ENCODE measurements around the gene FAM171A2.

FAM171A2 gene

GRCh38 chr17:44317545-44317944 is 46.1 kb downstream of the FAM171A2 start:
- DNase-seq, result no peak

GRCh38 chr17:44315760-44316731 is 47.6 kb downstream of the FAM171A2 start:
- DNase-seq, result no peak

DNA sequence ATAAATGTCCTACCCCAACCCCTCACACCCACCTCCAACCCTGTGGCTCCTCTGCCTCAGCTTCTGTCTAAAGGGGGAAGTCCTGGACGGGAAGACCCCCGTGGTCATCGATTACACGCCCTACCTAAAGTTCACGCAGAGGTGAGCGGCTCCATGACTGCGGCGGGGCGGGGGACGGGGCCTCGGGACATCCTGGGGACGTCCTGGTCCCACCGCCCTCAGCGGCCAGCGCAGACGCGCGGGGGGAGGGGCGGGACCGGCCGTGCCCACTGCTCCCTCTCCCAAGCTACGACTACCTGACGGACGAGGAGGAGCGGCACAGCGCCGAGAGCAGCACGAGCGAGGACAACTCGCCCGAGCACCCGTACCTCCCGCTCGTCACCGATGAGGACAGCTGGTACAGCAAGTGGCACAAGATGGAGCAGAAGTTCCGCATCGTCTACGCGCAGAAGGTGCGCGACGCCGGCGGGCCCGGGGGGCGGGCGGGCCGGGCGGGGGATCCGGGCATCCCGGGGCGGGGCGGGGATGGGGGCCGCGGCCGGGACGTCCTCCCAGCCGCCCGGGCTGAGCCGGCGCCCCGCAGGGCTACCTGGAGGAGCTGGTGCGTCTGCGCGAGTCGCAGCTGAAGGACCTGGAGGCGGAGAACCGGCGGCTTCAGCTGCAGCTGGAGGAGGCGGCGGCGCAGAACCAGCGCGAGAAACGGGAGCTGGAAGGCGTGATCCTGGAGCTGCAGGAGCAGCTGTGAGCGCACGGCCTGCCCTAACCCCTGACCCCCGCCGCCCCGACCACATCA is 48.6 kb downstream of the FAM171A2 start:
- peak; percentile 61 for DNase-seq

DNA sequence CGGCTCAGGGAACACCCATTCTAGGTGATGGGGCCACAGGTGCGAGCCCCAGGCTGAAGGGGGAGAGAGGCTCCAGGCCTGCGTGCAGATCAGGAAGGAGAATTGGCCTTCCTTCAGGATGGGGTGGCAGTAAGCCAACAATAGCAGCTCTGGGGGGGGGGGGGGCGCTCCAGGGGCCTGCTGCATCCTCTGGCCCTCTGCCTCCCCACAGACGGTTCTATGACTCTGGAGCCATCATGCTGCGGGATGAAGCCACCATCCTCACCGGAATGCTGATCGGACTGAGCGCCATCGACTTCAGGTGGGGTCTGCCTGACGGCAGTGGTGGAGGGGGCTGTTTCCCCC is 49.2 kb downstream of the FAM171A2 start:
- DNase-seq, result no peak

DNA sequence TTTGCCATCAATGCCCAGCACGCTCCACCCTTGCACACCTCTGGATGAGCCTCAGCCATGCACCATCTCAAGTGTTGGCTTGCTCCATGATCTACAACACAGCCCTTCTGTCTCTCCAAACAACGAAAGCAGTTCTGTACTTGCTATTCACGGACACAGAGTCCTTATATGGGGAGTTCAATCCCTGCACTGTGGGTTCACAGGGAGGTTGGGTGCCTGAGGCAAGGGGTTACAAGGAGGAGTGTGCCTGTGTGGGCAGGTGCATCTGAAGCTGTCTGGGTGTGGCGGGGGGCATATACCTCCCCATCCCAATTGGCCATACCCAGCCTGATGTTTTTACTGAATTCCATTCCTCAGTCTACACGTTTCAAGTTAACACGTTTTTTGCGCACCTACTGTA is 49.6 kb downstream of the FAM171A2 start:
- DNase-seq, result no peak

DNA sequence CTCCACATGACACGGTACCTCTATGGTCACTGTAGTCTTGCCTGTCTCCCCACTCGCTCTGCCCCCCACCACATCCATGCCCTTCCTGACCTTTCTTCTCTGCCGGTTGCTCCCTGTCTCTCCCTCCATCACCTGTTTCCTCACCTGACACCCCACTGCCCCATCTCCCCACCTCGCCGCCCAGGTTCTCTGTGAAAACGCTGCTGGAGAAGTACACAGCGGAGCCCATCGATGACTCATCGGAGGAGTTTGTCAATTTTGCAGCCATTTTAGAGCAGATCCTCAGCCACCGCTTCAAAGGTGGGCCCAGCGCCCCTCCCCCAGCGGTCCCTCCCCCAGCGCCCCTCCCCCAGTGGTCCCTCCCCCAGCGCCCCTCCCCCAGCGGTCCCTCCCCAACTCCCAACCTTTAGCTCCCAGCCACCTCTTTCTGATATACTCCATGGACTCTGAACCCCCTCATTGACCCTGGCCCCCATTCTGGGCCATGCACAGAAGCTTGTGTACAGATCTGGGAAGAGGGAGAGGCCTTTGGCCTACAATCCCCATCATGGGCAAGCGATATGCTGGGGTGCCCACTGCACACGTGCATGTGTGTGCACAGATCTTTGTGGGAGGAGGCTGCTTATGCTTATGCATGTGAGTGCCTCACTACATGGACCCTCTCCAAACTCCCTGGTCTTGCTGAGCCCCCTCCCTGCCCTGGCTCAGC is 51.1 kb downstream of the FAM171A2 start:
- no peak for DNase-seq

- no peak for DNase-seq
Observed at GRCh38 chr17:44311562-44312181, 52.0 kb downstream of the FAM171A2 start.

- DNase-seq, result no peak
Observed at GRCh38 chr17:44310609-44311376, 52.9 kb downstream of the FAM171A2 start.

DNA sequence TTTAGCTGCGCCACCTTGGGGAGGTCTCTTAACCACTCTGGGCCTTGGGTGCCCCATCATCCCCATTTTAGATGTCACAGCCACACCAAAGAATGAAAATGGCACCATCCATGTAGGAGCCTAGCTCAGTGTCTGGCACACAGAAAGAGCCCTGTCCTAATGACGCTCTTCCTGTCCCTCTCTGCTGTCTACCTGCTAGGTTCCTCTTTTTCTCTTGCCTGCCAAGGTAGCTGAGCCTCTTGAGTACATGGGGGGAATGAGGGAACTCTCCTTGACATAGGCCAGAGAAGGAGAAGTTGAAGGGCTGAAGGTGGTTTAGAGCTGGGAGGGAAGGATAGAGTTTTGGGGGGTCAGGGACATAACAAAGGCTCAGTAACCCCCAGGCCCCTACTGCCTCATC is 53.5 kb downstream of the FAM171A2 start:
- DNase-seq, result no peak

GRCh38 chr17:44309472-44309871 is 54.2 kb downstream of the FAM171A2 start:
- no peak for DNase-seq

GRCh38 chr17:44308865-44309264 is 54.8 kb downstream of the FAM171A2 start:
- no peak for DNase-seq

DNA sequence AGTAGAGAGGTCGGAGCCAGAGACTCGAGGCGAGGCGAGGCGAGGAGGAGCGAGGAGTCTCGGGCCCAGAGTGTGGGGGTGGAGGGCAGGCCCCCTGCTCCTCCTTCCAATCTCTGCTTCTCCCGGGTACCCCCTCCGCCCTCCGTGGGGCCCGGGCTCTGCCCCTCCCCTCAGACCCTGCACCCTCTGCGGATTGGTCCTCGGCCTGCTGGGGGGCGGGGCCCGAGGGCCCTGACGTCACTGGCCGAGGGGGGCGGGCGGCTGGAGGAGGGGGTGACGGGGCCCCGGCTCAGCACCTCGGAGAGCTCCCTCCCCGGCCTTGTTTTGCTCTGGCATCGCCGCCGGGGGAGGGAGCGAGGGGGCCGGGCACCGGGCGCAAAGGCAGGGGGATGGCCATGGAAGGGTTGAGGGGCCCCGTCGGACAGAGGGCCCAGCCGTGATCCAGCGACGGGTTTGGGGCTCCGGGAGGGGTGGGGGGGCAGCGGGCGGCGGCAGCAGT is 55.3 kb downstream of the FAM171A2 start, which contains the start of gene RUNDC3A:
Gene RUNDC3A, plus strand, starts transcription at position 282 of the 499 bp plus-strand sequence. CDS start 232 bp downstream, outside the sequence.
- DNase-seq, result peak; percentile 69

GRCh38 chr17:44307387-44308186 is 56.1 kb downstream of the FAM171A2 start:
- DNase-seq, result peak; percentile 60

GRCh38 chr17:44304651-44305050 is 59.0 kb downstream of the FAM171A2 start:
- no peak for DNase-seq
